GM12878 (cell line): Measurements from ENCODE around the gene HNRNPA2B1.

Experiments used
- CTCF ChIP-seq, 3 experiments: IDR thresholded peaks in 2 of 3; conservative IDR thresholded peaks in 1 of 3; 2 replicates each; pipeline ENCODE4 v1.5.1; 2011; ENCODE audit warnings: low read depth in 3 of 3, low read length in 3 of 3, mild to moderate bottlenecking in 3 of 3, control low read depth in 2 of 3, moderate library complexity in 2 of 3, inconsistent platforms in 1 of 3, mixed read lengths in 1 of 3; ENCODE audit not compliant: control insufficient read depth in 2 of 3, insufficient read depth in 1 of 3; ENCODE audit errors: extremely low read depth in 1 of 3
- EP300 ChIP-seq, 2 experiments: fragments of 150-350 bp in 1 of 2; IDR thresholded peaks; 2 replicates each; pipeline ENCODE4 v1.6.1; 2011 to 2012; ENCODE audit warnings: low read depth in 2 of 2, low read length in 2 of 2, borderline replicate concordance in 1 of 2, improper control_type of control experiment in 1 of 2, inconsistent platforms in 1 of 2; ENCODE audit not compliant: control insufficient read depth in 1 of 2
- FOS ChIP-seq: IDR thresholded peaks from 3 replicates; pipeline ENCODE4 v1.6.1; 2011; ENCODE audit warnings: borderline replicate concordance; ENCODE audit not compliant: insufficient read length; ENCODE audit errors: extremely low read depth
- RCOR1 ChIP-seq: conservative IDR thresholded peaks from 2 replicates; pipeline ENCODE4 v1.6.1; 2012; ENCODE audit warnings: low read depth, low read length, improper control_type of control experiment
- SMC3 ChIP-seq: IDR thresholded peaks from 2 replicates; pipeline ENCODE4 v1.6.1; 2011; ENCODE audit warnings: low read length, improper control_type of control experiment, borderline replicate concordance
- ZNF24 ChIP-seq: fragments of 450-650 bp; IDR thresholded peaks from 2 replicates; pipeline ENCODE4 v1.6.1; 2017; ENCODE audit warnings: antibody characterized with exemption, mild to moderate bottlenecking

- TF ChIP-seq RCOR1: no peak
- TF ChIP-seq FOS: no peak
- TF ChIP-seq EP300 (IDR thresholded peaks at IDR 0.05; ENCODE audit: borderline replicate concordance in 1 of 2, control insufficient read depth in 1 of 2, low read depth in 2 of 2, low read length in 2 of 2): no peak
- no peak for TF ChIP-seq SMC3
- TF ChIP-seq CTCF (IDR thresholded peaks at IDR 0.05 in 2 of 3, conservative IDR thresholded peaks at IDR 0.05 in 1 of 3; ENCODE audit: control insufficient read depth in 2 of 3, extremely low read depth in 1 of 3, insufficient read depth in 1 of 3, low read depth in 3 of 3, low read length in 3 of 3): no peak
- TF ChIP-seq ZNF24: no peak
Measured at GRCh38 chr7:26237035-26237807, 36.7 kb upstream of the HNRNPA2B1 start.
